Gastrocnemius medialis (tissue), 4 donors: ENCODE data around the gene ARVCF. TPM values are rescaled to one million over a fixed set of nuclear protein-coding genes. Genes with fewer than 3 reads are reported as not detected.

ENCODE experiments used
- ATAC-seq, 2 donors: fragments of 150-250 bp; one replicate each; pipeline ENCODE4 v1.9.1; 2016
- DNase-seq, 2 donors: peaks; one replicate each; pipeline ENCODE4 v3.0.0-alpha.2; 2019
- H3K27ac ChIP-seq, 4 donors: fragments of 200-600 bp; sonication (generic); 1 replicate in 1 of 4; 2 replicates in 3 of 4; pipeline ENCODE4 v1.5.1; 2016 to 2018; ENCODE audit warnings: mild to moderate bottlenecking in 2 of 4, moderate library complexity in 1 of 4
- H3K27me3 ChIP-seq, 3 donors: fragments of 200-600 bp; sonication (generic) in 2 of 3; 1 replicate in 1 of 3; 2 replicates in 2 of 3; pipeline versions ENCODE4 v1.5.1 to v1.6.0; 2016 to 2019; ENCODE audit warnings: mild to moderate bottlenecking in 1 of 3, moderate library complexity in 1 of 3
- H3K36me3 ChIP-seq, 2 donors: fragments of 200-600 bp; sonication (generic) in 1 of 2; one replicate each; pipeline ENCODE4 v1.5.1; 2017 to 2018
- H3K4me1 ChIP-seq, 2 donors: fragments of 200-600 bp; sonication (generic) in 1 of 2; one replicate each; pipeline ENCODE4 v1.5.1; 2016 to 2017; ENCODE audit warnings: mild to moderate bottlenecking in 2 of 2
- H3K4me3 ChIP-seq, 4 donors: fragments of 200-600 bp; sonication (generic) in 3 of 4; 1 replicate in 1 of 4; 2 replicates in 3 of 4; pipeline ENCODE4 v1.5.1; 2016 to 2019; ENCODE audit warnings: mild to moderate bottlenecking in 2 of 4
- H3K9me3 ChIP-seq, 3 donors: fragments of 200-600 bp; sonication (generic) in 2 of 3; 1 replicate in 1 of 3; 2 replicates in 2 of 3; pipeline ENCODE4 v1.5.1; 2016 to 2019
- POLR2A ChIP-seq, 2 donors: fragments of 450-650 bp; IDR thresholded peaks; one replicate each; pipeline ENCODE4 v1.6.1; 2017; ENCODE audit warnings: antibody characterized with exemption in 2 of 2, mild to moderate bottlenecking in 2 of 2, moderate library complexity in 2 of 2
- in situ Hi-C, 4 donors: fragments of 200-750 bp; cut with MboI; loops; one replicate each; pipeline versions ENCODE4 v1.15.0 to v1.8.0; 2017; ENCODE audit warnings: low sequenced_read_pairs in 4 of 4
- intact Hi-C: fragments of 100-400 bp; cut with DNase I; formaldehyde crosslinking; loops from one replicate; pipeline ENCODE4 v1.15.1; 2023; ENCODE audit warnings: low total_unique reads
- total RNA-seq, 4 donors: library from RNA; depleted of rRNA; stranded (reverse); fragments of >200 nt; gene quantifications; one replicate each; pipeline versions ENCODE4 v1.1.0 to v1.2.3, GENCODE V29; 2016
- TF ChIP-seq, protein P1 (sequence below), 5 experiments: fragments of 450-650 bp in 3 of 5; fragments of 200-600 bp in 2 of 5; sonication (generic) in 2 of 5; IDR thresholded peaks in 4 of 5; conservative IDR thresholded peaks in 1 of 5; 1 replicate in 4 of 5; 2 replicates in 1 of 5; pipeline ENCODE4 v1.5.1; 2016 to 2019; ENCODE audit warnings: antibody characterized with exemption in 5 of 5, mild to moderate bottlenecking in 3 of 5, moderate library complexity in 3 of 5

ARVCF gene
- total RNA-seq, 4 donors from 2014 or later = 6.9 to 19.6 (median 18.0) TPM

DNA sequence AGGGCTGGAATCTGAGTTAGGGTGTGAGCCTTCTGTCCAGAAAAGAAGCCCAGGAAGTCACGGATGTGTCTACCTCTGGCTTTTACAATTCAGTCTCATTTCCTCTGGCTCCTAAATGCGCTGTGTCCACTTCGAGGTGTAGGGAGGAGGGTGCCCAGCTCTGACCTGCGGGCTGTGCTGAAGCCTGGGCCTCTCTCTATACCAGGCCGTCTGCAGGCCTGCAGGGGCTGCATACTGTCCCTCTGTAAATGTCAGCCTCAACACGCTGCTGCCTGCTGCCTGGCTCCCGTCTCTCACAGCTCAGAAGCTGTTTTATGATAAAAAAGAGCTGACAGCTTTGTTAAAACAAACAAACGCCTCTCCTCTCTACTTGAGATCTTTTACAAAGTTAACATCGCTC, 14.5 kb downstream of the ARVCF start:
- ATAC-seq (no peak), DNase-seq (no peak)
- Histone ChIP-seq H3K4me1 (peaks cover 10 to 19% of the 10 kb centered on the region in 2 donors), H3K4me3 (no peak overlapping the region), H3K36me3 (no peaks in the 10 kb centered on the region), H3K9me3 (no peaks in the 10 kb centered on the region), H3K27me3 (no peaks in the 10 kb centered on the region), H3K27ac (no peak overlapping the region)
- in situ Hi-C loops = no loop called here
- TF ChIP-seq, protein P1, sequence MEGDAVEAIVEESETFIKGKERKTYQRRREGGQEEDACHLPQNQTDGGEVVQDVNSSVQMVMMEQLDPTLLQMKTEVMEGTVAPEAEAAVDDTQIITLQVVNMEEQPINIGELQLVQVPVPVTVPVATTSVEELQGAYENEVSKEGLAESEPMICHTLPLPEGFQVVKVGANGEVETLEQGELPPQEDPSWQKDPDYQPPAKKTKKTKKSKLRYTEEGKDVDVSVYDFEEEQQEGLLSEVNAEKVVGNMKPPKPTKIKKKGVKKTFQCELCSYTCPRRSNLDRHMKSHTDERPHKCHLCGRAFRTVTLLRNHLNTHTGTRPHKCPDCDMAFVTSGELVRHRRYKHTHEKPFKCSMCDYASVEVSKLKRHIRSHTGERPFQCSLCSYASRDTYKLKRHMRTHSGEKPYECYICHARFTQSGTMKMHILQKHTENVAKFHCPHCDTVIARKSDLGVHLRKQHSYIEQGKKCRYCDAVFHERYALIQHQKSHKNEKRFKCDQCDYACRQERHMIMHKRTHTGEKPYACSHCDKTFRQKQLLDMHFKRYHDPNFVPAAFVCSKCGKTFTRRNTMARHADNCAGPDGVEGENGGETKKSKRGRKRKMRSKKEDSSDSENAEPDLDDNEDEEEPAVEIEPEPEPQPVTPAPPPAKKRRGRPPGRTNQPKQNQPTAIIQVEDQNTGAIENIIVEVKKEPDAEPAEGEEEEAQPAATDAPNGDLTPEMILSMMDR (IDR thresholded peaks at IDR 0.05 in 4 of 5, conservative IDR thresholded peaks at IDR 0.05 in 1 of 5) = no peak
- TF ChIP-seq POLR2A (IDR thresholded peaks at IDR 0.05) = no peak
- intact Hi-C loops = no loop called here

DNA sequence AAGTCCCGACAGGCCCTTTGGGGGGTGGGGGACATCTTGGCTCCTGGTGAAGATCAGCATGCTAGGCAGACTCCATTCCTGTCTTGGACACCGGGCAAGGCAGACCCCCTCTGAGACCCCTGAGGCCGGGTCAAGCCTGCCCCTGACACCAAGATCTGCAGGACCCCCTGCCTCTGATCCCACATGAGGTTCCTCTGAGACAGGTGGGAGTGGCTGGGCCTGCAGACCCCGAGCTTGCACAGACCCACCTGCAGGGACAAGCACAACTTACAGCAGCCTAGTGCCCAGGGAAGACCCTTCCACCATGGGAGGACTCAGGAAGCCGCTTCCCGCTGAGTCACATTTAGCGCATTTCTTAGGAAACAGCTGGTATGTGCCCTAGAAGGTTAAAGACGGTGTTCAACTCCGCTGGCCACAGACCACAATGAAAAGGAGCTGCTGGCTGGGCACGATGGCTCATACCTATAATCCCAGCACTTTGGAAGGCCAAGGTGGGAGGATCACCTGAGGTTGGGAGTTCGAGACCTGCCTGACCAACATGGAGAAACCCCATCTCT, 15.5 kb downstream of the ARVCF start:
- Histone ChIP-seq H3K36me3 (no peaks in the 10 kb centered on the region), H3K4me1 (peaks cover 10 to 19% of the 10 kb centered on the region in 2 donors), H3K4me3 (no peak overlapping the region), H3K27me3 (no peaks in the 10 kb centered on the region), H3K9me3 (no peaks in the 10 kb centered on the region), H3K27ac (no peak overlapping the region)
- intact Hi-C loops = no loop called here
- in situ Hi-C loops = no loop called here
- TF ChIP-seq POLR2A (IDR thresholded peaks at IDR 0.05) = no peak
- TF ChIP-seq, protein P1 (IDR thresholded peaks at IDR 0.05 in 4 of 5, conservative IDR thresholded peaks at IDR 0.05 in 1 of 5) = no peak
- DNase-seq = no peak
- no peak for ATAC-seq

DNA sequence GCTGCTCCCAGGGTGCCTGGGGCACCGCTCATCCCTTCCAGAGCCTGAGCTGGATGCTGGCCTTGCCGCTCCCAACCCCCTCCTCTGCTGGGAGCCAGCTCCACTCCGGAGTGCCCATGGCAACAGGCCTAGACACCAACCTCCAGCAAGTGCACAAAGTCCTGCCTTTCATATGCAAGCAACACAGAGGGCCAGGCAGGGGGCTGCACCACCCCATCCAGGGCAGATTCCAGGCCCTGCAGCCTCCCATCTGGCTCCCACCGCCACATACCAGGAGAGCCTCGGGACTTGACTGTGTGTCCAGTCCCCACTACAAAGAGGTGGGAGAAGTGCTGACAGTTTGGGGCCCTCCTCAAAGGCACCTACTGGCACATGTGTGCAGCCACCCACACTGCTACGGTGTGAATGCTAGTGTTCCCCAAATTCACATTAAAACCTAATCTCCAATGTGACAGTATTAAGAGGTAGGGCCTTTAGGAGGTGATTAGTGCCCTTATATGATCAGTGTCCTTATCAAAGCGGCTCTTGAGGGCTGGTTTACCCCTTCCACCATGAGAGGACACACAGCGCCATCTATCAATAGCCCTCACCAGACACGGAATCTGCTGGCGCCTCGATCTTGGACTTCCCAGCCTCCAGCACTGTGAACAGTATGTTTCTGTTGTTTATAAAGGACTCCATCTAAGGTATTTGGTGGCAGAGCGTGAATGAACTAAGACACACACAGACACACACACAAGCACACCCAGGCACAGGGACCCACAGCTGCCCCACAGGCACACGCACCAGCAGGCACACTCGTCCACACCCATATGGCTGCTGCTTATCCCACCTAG, 16.2 kb downstream of the ARVCF start:
- intact Hi-C loops = no loop called here
- Histone ChIP-seq H3K36me3 (no peaks in the 10 kb centered on the region), H3K9me3 (no peaks in the 10 kb centered on the region), H3K4me3 (no peak overlapping the region), H3K4me1 (peaks cover 10 to 24% of the 10 kb centered on the region in 2 donors), H3K27me3 (no peaks in the 10 kb centered on the region), H3K27ac (no peak overlapping the region)
- TF ChIP-seq, protein P1 (IDR thresholded peaks at IDR 0.05 in 4 of 5, conservative IDR thresholded peaks at IDR 0.05 in 1 of 5) = no peak
- TF ChIP-seq POLR2A (IDR thresholded peaks at IDR 0.05) = no peak
- DNase-seq = no peak
- in situ Hi-C loops = no loop called here
- no peak for ATAC-seq

GRCh38 chr22:19998991-19999820, 17.4 kb downstream of the ARVCF start:
- H3K27ac ChIP-seq = no peak overlapping the region
- ATAC-seq (no peak), DNase-seq (no peak)
- H3K4me1 ChIP-seq = peaks cover 10 to 25% of the 10 kb centered on the region in 2 donors
- in situ Hi-C loops (no loop called here), intact Hi-C loops (no loop called here)
- no peak for TF ChIP-seq POLR2A (IDR thresholded peaks at IDR 0.05)
- TF ChIP-seq, protein P1 (IDR thresholded peaks at IDR 0.05 in 4 of 5, conservative IDR thresholded peaks at IDR 0.05 in 1 of 5) = no peak
- H3K9me3 ChIP-seq = no peaks in the 10 kb centered on the region
- H3K4me3 ChIP-seq = no peak overlapping the region
- H3K27me3 ChIP-seq = no peaks in the 10 kb centered on the region
- H3K36me3 ChIP-seq = no peaks in the 10 kb centered on the region
